ENCODE measurements around the gene NOL8.

DNA sequence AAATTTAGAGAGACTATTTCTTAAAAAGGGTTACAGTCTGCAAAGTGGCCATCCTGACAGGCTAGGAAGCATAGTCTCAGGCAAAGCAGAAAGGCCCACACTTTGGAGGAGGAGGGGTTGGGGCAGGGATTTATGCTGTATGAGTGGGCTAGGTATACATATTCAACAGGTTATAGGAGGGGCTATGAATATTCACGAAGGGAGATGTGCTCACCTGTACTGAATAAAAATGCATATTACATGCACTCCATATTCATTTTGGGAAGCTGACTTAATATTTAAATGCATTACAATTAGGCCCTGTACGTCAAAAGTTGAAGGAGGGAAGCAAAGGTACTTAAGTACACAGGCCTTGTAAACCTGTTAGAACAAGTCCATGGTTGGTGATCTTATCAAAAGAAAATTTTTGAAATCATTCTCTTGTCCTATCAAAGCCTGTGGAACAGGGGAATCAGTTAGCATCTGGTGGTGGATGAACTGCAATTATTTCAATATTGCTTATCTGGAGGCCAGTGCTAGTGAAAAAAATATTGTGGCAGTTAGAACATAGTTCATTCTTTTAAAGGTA, 2.2 kb upstream of the NOL8 start:
- no peak for TF ChIP-seq EP300 (IDR thresholded peaks at IDR 0.05; ENCODE audit: borderline replicate concordance)
- TF ChIP-seq TAF1 (IDR thresholded peaks at IDR 0.05; ENCODE audit: low read depth) = no peak

Data from Ishikawa (cell line).